Esophagus squamous epithelium (tissue), 5 donors: ENCODE measurements around the gene XKR8. TPM values are rescaled to one million over a fixed set of nuclear protein-coding genes. Genes with fewer than 3 reads are reported as not detected.

Experiments
- DNase-seq: peaks from one replicate; lab custom pipeline; 2025; lab: John Stamatoyannopoulos, UW
- H3K27ac ChIP-seq, 4 donors: fragments of 200-600 bp; sonication (generic); one replicate each; pipeline ENCODE4 v1.5.1; 2016 to 2019; ENCODE audit warnings: mild to moderate bottlenecking in 1 of 4
- H3K27me3 ChIP-seq, 4 donors: fragments of 200-600 bp; sonication (generic); 1 replicate in 3 of 4; 2 replicates in 1 of 4; pipeline versions ENCODE4 v1.5.1 to v1.6.0; 2017 to 2021; ENCODE audit warnings: antibody characterized with exemption in 1 of 4
- H3K36me3 ChIP-seq, 3 donors: fragments of 200-600 bp; sonication (generic); one replicate each; pipeline ENCODE4 v1.5.1; 2016 to 2019
- H3K4me1 ChIP-seq, 3 donors: fragments of 200-600 bp; sonication (generic); one replicate each; pipeline ENCODE4 v1.5.1; 2017 to 2019
- H3K4me3 ChIP-seq, 4 donors: fragments of 200-600 bp; sonication (generic); 1 replicate in 3 of 4; 2 replicates in 1 of 4; pipeline ENCODE4 v1.5.1; 2016 to 2019; ENCODE audit warnings: mild to moderate bottlenecking in 2 of 4, moderate library complexity in 1 of 4
- H3K9me3 ChIP-seq, 3 donors: fragments of 200-600 bp; sonication (generic); one replicate each; pipeline ENCODE4 v1.5.1; 2016 to 2019
- POLR2A ChIP-seq, 4 donors: fragments of 450-650 bp; IDR thresholded peaks; one replicate each; pipeline ENCODE4 v1.6.1; 2017; ENCODE audit warnings: antibody characterized with exemption in 4 of 4, mild to moderate bottlenecking in 4 of 4, moderate library complexity in 3 of 4
- WGBS, 2 donors: methylation state at CpG; one replicate each; pipeline ENCODE4 v1.1.5; 2018; 5-methylcytosine and 5-hydroxymethylcytosine counted together
- intact Hi-C: fragments of 100-400 bp; cut with DNase I; formaldehyde crosslinking; loops from one replicate; pipeline ENCODE4 v1.15.0; 2022
- total RNA-seq, 4 donors: library from RNA; depleted of rRNA; stranded (reverse); fragments of >200 nt; gene quantifications; one replicate each; pipeline ENCODE4 v1.1.0, GENCODE V29; 2016
- TF ChIP-seq, protein P1 (sequence below), 6 experiments: fragments of 450-650 bp in 4 of 6; fragments of 200-600 bp in 2 of 6; sonication (generic) in 2 of 6; IDR thresholded peaks; one replicate each; pipeline ENCODE4 v1.5.1; 2016 to 2019; ENCODE audit warnings: antibody characterized with exemption in 6 of 6, mild to moderate bottlenecking in 4 of 6, moderate library complexity in 4 of 6
- donor health status: DM: yes; HTN: yes; CAD: no.

XKR8 gene
- total RNA-seq, 4 donors from 2014 or later = 2.9 to 6.2 (median 4.3) TPM

DNA sequence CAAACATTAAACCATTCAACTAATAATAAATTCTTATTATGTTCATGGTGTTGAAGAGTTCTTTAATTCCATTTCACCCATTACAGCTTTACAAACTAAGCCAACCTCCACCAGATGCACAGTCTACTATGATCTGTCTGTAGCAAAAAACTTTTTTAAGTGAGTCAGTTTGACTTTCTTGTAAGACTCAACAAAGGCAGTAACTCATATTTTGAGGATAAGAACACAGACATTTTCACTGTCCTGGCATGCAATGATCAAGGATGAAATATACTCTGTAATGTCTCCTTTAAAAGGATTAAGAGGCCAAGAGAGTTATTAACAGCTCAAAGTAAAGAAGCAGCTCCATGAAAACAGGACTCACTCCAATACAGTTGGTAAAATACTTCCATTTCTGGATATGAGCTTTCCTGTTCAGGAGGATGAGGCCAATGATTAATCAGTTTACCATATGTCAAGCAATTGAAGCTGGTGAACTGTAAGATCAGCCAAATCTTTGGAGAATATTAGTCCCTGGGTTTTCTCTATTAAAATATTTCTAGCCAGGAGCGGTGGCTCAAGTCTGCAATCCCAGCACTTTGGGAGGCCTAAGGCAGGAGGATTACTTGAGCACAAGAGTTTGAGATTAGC lies 20.6 kb downstream of the XKR8 start:
- H3K9me3 ChIP-seq = no peaks in the 10 kb centered on the region
- no peak overlapping the region for H3K4me3 ChIP-seq
- H3K4me1 ChIP-seq = peaks cover 0 to 8% (median 0%) of the 10 kb centered on the region in 3 donors
- DNase-seq = no peak
- no peak for TF ChIP-seq POLR2A (IDR thresholded peaks at IDR 0.05)
- TF ChIP-seq, protein P1, sequence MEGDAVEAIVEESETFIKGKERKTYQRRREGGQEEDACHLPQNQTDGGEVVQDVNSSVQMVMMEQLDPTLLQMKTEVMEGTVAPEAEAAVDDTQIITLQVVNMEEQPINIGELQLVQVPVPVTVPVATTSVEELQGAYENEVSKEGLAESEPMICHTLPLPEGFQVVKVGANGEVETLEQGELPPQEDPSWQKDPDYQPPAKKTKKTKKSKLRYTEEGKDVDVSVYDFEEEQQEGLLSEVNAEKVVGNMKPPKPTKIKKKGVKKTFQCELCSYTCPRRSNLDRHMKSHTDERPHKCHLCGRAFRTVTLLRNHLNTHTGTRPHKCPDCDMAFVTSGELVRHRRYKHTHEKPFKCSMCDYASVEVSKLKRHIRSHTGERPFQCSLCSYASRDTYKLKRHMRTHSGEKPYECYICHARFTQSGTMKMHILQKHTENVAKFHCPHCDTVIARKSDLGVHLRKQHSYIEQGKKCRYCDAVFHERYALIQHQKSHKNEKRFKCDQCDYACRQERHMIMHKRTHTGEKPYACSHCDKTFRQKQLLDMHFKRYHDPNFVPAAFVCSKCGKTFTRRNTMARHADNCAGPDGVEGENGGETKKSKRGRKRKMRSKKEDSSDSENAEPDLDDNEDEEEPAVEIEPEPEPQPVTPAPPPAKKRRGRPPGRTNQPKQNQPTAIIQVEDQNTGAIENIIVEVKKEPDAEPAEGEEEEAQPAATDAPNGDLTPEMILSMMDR (IDR thresholded peaks at IDR 0.05) = no peak
- peaks cover 0 to 53% (median 7%) of the 10 kb centered on the region in 3 donors for H3K36me3 ChIP-seq
- no peaks in the 10 kb centered on the region for H3K27me3 ChIP-seq
- 64 to 67% methylated on average over 1 of the region's 1 CpG for WGBS, 2 donors
- intact Hi-C loops = loop anchor here (5.0 kb wide), 1 partner anchor 123 kb away; no protein-coding TSS in a partner anchor
- peak overlapping the region in 1 of 4 donors; percentile 30 for H3K27ac ChIP-seq

DNA sequence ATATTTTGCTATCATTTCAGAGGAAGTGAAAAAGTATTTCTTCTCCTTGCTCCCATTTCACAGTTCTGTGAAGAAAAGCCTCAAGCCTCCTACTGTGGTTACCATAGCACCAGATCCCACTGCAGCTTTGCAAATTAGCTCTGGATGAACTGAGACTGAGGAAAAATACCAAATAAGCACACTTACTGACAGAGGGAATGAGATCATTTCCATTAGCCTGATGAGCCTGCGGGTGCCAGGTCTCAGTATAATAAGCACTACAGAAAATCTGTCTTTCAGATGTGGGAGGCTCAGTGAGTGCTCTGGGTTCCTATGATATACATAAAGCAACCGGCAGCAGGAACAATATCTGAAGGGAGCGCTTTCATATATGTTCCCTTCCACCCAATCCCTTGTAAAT lies 21.4 kb downstream of the XKR8 start:
- intact Hi-C loops = loop anchor here (5.0 kb wide), 1 partner anchor 124 kb away; no protein-coding TSS in a partner anchor
- Histone ChIP-seq H3K27me3 (no peaks in the 10 kb centered on the region), H3K4me3 (no peak overlapping the region), H3K4me1 (peaks cover 0 to 8% (median 0%) of the 10 kb centered on the region in 3 donors), H3K9me3 (no peaks in the 10 kb centered on the region), H3K36me3 (peaks cover 0 to 52% (median 15%) of the 10 kb centered on the region in 3 donors), H3K27ac (peak overlapping the region in 1 of 4 donors; percentile 30)
- TF ChIP-seq, protein P1 (IDR thresholded peaks at IDR 0.05) = no peak
- no peak for TF ChIP-seq POLR2A (IDR thresholded peaks at IDR 0.05)
- DNase-seq = no peak
- WGBS, 2 donors = 73 to 81% methylated on average over 2 to 3 of the region's 3 CpGs

DNA sequence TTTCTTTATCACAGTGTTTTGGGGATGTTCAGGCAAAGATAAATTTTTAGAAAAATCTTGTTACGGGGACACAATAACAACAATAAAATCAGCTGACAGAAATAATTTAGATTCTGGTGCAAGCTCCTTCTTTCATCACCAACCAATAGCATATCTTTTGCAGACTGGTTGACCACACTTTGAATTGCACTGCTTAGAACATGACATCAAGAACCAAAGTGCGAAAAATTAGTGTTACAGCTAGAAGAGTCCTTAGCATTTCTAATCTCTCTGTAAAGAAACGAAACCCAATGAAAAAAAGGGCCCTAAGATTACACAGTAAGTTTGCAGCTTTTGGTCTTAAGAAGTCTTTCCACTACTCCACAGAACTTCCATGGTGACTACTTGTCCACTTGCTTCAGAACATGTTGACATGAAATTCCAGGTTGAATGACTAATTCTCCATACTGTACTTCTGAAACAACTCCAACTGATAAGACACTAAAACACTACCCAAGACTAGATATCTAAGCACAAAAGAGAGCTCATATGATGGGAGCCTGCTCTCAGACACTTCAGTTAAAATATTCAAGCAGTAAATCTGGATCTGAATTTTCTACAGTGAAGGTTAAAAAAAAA lies 31.3 kb downstream of the XKR8 start:
- Histone ChIP-seq H3K4me3 (no peak overlapping the region), H3K36me3 (peaks cover 9 to 100% (median 11%) of the 10 kb centered on the region in 3 donors), H3K27me3 (no peaks in the 10 kb centered on the region), H3K9me3 (no peaks in the 10 kb centered on the region), H3K27ac (no peak overlapping the region), H3K4me1 (peaks cover 0 to 11% (median 0%) of the 10 kb centered on the region in 3 donors)
- WGBS, 2 donors = 90 to 98% methylated on average over 3 of the region's 3 CpGs
- no peak for DNase-seq
- intact Hi-C loops = no loop called here
- TF ChIP-seq POLR2A (IDR thresholded peaks at IDR 0.05) = no peak
- TF ChIP-seq, protein P1 (IDR thresholded peaks at IDR 0.05) = no peak

DNA sequence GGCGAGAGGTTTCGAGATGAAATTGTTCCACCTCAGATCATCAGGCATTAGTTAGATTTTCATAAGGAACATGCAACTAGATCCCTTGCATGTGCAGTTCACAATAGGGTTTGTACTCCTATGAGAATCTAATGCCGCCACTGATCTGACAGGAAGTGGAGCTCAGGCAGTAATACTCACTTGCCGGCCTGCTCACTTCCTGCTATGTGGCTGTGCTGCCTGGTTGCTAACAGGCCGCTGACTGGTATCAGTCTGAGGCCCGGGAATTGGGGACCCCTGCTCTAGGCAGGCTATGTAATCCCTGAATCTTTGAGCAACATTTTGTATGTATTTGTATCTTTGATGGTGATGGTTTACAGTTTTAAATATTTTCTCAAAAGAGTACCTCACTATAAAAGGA lies 32.5 kb downstream of the XKR8 start:
- WGBS, 2 donors = 78 to 79% methylated on average over 6 of the region's 6 CpGs
- DNase-seq = no peak
- intact Hi-C loops = no loop called here
- Histone ChIP-seq H3K27ac (peak overlapping the region in 3 of 4 donors; percentile 22 to 50 (median 38)), H3K4me3 (no peak overlapping the region), H3K4me1 (peaks cover 0 to 11% (median 0%) of the 10 kb centered on the region in 3 donors), H3K36me3 (peaks cover 9 to 100% (median 10%) of the 10 kb centered on the region in 3 donors), H3K27me3 (no peaks in the 10 kb centered on the region), H3K9me3 (no peaks in the 10 kb centered on the region)
- TF ChIP-seq, protein P1 (IDR thresholded peaks at IDR 0.05) = no peak
- no peak for TF ChIP-seq POLR2A (IDR thresholded peaks at IDR 0.05)

DNA sequence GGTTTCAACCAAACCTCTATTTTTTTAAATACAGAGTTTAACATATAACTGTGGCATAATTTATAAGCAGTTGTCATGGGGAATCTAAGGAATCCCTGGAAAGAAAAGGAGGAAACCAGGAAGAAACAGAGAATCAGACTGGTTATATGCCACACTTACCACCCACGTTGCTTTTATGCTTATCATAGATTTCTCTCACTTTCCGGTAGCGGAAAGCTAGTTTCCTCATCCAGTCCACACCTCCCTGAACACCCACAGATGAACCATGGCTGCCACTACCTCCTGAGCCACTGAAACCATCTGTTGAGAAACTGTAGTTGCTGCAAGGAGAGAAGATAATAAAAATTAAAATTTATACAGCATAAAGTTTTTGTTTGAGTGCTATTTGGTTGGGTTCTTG lies 33.5 kb downstream of the XKR8 start:
- Histone ChIP-seq H3K36me3 (peaks cover 5 to 100% (median 14%) of the 10 kb centered on the region in 3 donors), H3K9me3 (no peaks in the 10 kb centered on the region), H3K4me3 (no peak overlapping the region), H3K27me3 (no peaks in the 10 kb centered on the region), H3K4me1 (peaks cover 0 to 11% (median 0%) of the 10 kb centered on the region in 3 donors), H3K27ac (peak overlapping the region in 1 of 4 donors; percentile 50)
- intact Hi-C loops = no loop called here
- DNase-seq = no peak
- TF ChIP-seq POLR2A (IDR thresholded peaks at IDR 0.05) = no peak
- TF ChIP-seq, protein P1 (IDR thresholded peaks at IDR 0.05) = no peak
- 56 to 62% methylated on average over 3 of the region's 3 CpGs for WGBS, 2 donors
